ENCODE measurements around the gene TLE3.

- TF ChIP-seq, protein P1, sequence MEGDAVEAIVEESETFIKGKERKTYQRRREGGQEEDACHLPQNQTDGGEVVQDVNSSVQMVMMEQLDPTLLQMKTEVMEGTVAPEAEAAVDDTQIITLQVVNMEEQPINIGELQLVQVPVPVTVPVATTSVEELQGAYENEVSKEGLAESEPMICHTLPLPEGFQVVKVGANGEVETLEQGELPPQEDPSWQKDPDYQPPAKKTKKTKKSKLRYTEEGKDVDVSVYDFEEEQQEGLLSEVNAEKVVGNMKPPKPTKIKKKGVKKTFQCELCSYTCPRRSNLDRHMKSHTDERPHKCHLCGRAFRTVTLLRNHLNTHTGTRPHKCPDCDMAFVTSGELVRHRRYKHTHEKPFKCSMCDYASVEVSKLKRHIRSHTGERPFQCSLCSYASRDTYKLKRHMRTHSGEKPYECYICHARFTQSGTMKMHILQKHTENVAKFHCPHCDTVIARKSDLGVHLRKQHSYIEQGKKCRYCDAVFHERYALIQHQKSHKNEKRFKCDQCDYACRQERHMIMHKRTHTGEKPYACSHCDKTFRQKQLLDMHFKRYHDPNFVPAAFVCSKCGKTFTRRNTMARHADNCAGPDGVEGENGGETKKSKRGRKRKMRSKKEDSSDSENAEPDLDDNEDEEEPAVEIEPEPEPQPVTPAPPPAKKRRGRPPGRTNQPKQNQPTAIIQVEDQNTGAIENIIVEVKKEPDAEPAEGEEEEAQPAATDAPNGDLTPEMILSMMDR (IDR thresholded peaks at IDR 0.05): no peak
- no peak for TF ChIP-seq POLR2A (IDR thresholded peaks at IDR 0.05)
Measured at GRCh38 chr15:70054366-70054765, 43.4 kb downstream of the TLE3 start.

All from body of pancreas (tissue), 4 donors.